Esophagus (tissue), 2 donors: ENCODE results near the gene SGCD. TPM values are rescaled to one million over a fixed set of nuclear protein-coding genes. Genes with fewer than 3 reads are reported as not detected.

Experiments used
- H3K27ac ChIP-seq, 2 donors: one replicate each; pipeline ENCODE4 v1.5.1; 2013; ENCODE audit warnings: low read depth in 2 of 2, mild to moderate bottlenecking in 2 of 2, inconsistent platforms in 1 of 2, low read length in 1 of 2, moderate library complexity in 1 of 2
- H3K27me3 ChIP-seq, 2 donors: one replicate each; pipeline ENCODE4 v1.6.1; 2013; ENCODE audit warnings: low read length in 2 of 2, control low read depth in 1 of 2, mild to moderate bottlenecking in 1 of 2; ENCODE audit not compliant: insufficient read depth in 2 of 2, control insufficient read depth in 1 of 2
- H3K36me3 ChIP-seq, 2 donors: one replicate each; pipeline ENCODE4 v1.6.1; 2013; ENCODE audit warnings: low read length in 1 of 2; ENCODE audit not compliant: control insufficient read depth in 2 of 2, insufficient read depth in 2 of 2
- H3K4me1 ChIP-seq, 2 donors: one replicate each; pipeline ENCODE4 v1.6.1; 2013; ENCODE audit warnings: low read length in 1 of 2; ENCODE audit not compliant: control insufficient read depth in 2 of 2, insufficient read depth in 2 of 2
- H3K4me3 ChIP-seq, 2 donors: one replicate each; pipeline ENCODE4 v1.5.1; 2013; ENCODE audit warnings: low read length in 2 of 2, mild to moderate bottlenecking in 2 of 2, low read depth in 1 of 2, moderate library complexity in 1 of 2
- H3K9me3 ChIP-seq, 2 donors: one replicate each; pipeline ENCODE4 v1.6.1; 2013; ENCODE audit warnings: mild to moderate bottlenecking in 2 of 2, low read depth in 1 of 2, low read length in 1 of 2, moderate library complexity in 1 of 2; ENCODE audit not compliant: control insufficient read depth in 2 of 2, insufficient read depth in 1 of 2
- WGBS, 2 donors: extraction: QIAGEN DNeasy Blood & Tissue Kit; methylation state at CpG; one replicate each; pipeline ENCODE4 v1.1.7; 2013; 5-methylcytosine and 5-hydroxymethylcytosine counted together
- polyA plus RNA-seq, 2 donors: library from polyadenylated mRNA; stranded (reverse); fragments of 200-250 nt; gene quantifications; one replicate each; pipeline ENCODE4 v1.2.3, GENCODE V29; 2013
- donor health status: healthy with polysubstance abuse.
- donor health status: Bipolar disorder and iron deficiency.

SGCD gene
- polyA plus RNA-seq, 2 donors, result 0.35 to 0.84 TPM

DNA sequence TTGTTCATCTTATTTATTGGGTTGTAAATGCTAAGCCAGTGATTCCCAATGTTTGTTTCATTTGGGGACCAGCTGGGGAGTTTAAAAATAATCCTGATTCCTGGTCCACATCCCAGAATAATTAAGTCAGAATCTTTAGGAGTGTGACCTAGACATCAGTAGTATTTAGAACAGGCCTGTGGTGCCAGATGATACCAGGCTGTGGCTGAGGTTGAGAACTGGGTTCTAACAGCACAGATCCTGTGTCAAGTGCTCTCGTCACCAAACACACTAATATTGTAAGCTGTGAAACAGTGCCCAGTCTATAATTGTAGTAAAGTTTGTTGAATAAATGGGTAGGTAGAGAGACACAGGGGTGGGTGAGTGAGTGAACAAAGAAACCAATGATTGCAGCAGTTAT lies 351.0 kb downstream of the SGCD start:
- H3K4me3 ChIP-seq, result no peak overlapping the region
- WGBS, 2 donors, result 78 to 95% methylated on average over 1 of the region's 1 CpG
- H3K4me1 ChIP-seq, result no peaks in the 10 kb centered on the region
- no peaks in the 10 kb centered on the region for H3K36me3 ChIP-seq
- peaks cover 0 to 2% of the 10 kb centered on the region in 2 donors for H3K9me3 ChIP-seq
- no peak overlapping the region for H3K27ac ChIP-seq
- H3K27me3 ChIP-seq, result no peaks in the 10 kb centered on the region

DNA sequence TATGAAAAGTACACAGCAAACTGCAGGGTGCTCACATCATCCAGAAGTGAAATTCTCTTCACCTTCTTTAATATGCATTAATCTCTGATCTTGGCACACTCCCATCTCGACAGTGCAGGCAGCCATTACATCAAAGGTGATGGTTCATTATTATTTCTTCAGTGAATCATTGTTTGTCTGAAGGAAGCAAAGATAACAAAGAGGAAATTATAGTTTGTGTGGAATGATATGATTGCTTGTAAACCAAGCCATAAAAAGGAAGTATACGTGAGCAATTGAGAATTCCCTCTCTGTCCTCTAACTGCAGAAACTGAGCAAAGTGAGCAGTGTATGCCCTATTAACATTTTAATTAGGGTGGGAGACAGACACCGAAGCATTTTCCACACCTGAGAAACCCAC lies 351.5 kb downstream of the SGCD start:
- 44 to 55% methylated on average over 3 of the region's 3 CpGs for WGBS, 2 donors
- H3K4me3 ChIP-seq, result no peak overlapping the region
- no peaks in the 10 kb centered on the region for H3K27me3 ChIP-seq
- peaks cover 0 to 2% of the 10 kb centered on the region in 2 donors for H3K9me3 ChIP-seq
- no peak overlapping the region for H3K27ac ChIP-seq
- H3K4me1 ChIP-seq, result no peaks in the 10 kb centered on the region
- H3K36me3 ChIP-seq, result no peaks in the 10 kb centered on the region

DNA sequence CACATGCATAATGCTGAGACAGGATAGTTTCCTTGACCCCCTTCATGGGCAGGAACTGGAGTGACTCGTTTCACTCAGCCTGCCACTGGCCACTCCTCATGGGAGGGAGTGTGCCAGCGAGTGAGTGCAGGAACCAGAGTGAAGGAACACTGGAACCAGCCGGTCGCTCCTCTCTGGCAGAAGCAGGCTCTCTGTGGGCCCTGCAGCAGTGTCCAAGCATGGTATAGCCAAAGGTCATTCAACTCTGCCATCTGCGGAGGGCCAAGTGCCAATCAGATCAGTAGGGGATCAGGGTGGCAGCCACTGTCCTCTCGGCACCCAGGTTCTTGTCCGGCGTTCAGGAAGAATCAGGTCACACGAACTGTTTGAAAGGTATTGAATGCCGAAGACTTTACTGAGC lies 353.9 kb downstream of the SGCD start:
- H3K9me3 ChIP-seq, result peaks cover 0 to 2% of the 10 kb centered on the region in 2 donors

DNA sequence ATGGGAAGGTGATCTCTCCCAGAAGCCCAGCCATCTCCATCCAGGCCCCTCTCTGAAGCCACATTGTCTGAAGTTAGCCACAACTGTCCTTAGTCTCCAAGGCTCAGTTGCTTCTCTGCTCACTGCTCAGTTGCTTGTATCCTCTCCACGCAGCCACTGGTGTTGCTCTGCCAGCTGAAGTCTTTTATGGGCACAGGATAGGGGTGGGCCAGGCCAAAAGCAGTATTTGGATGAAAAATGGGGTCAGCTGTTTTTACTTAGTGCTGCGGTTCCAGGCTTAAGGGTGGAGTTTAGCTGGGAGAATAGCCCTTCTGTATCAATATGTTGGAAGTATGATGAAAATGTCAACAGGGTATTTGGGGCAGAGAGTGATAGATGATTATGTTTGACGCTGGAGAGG lies 354.3 kb downstream of the SGCD start:
- H3K4me1 ChIP-seq, result no peaks in the 10 kb centered on the region
- no peak overlapping the region for H3K27ac ChIP-seq
- H3K36me3 ChIP-seq, result no peaks in the 10 kb centered on the region
- peaks cover 0 to 2% of the 10 kb centered on the region in 2 donors for H3K9me3 ChIP-seq
- no peaks in the 10 kb centered on the region for H3K27me3 ChIP-seq
- no peak overlapping the region for H3K4me3 ChIP-seq
- 62 to 68% methylated on average over 3 of the region's 3 CpGs for WGBS, 2 donors

More for the DNA sequence above, 353.9 kb downstream of the SGCD start:
- Histone ChIP-seq H3K27me3 (no peaks in the 10 kb centered on the region), H3K36me3 (no peaks in the 10 kb centered on the region), H3K4me3 (no peak overlapping the region), H3K4me1 (no peaks in the 10 kb centered on the region), H3K27ac (no peak overlapping the region)
- 89 to 91% methylated on average over 10 of the region's 10 CpGs for WGBS, 2 donors

DNA sequence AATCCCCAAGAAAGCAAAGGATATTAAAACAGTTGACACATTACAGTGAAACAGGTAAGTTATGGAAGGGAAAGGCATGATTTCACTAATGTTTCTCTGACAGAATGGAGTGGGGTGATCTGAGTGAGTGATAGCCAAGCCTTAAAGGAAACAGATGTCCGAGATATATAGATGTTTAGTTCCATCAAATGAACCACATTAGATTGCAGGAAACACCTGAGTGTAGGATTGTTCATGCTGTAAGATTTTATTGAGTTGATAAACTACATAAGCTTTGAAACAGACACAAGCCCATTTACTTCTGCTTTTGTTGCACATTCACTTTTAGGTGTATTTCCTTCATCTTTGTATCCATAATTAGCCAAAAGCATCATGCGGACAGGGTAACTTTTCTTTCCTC lies 356.0 kb downstream of the SGCD start:
- peaks cover 0 to 2% of the 10 kb centered on the region in 2 donors for H3K9me3 ChIP-seq
- 70 to 71% methylated on average over 2 of the region's 2 CpGs for WGBS, 2 donors
- no peaks in the 10 kb centered on the region for H3K4me1 ChIP-seq
- H3K4me3 ChIP-seq, result no peak overlapping the region
- no peaks in the 10 kb centered on the region for H3K36me3 ChIP-seq
- H3K27me3 ChIP-seq, result no peaks in the 10 kb centered on the region
- no peak overlapping the region for H3K27ac ChIP-seq

DNA sequence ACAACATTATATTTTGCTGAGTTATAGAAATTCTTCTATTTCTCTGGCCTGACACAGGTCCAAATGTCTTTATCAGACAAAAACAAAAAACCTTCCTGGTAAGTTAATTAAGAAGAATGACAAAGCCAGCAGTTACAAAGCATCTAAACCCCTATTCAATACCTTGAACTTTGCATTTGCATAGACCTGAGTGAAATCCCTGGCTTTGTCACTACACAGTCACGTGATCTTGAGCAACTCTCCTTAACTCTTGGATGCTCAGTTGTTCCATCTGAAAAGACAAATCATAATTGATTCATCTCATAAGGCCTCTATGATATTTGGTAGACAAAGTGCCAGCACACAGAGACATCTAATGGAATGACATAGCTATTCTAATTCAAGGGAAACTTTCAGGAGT lies 356.5 kb downstream of the SGCD start:
- H3K36me3 ChIP-seq, result no peaks in the 10 kb centered on the region
- no peaks in the 10 kb centered on the region for H3K4me1 ChIP-seq
- peaks cover 0 to 2% of the 10 kb centered on the region in 2 donors for H3K9me3 ChIP-seq
- H3K27ac ChIP-seq, result no peak overlapping the region
- 55 to 60% methylated on average over 1 of the region's 1 CpG for WGBS, 2 donors
- H3K27me3 ChIP-seq, result no peaks in the 10 kb centered on the region
- no peak overlapping the region for H3K4me3 ChIP-seq

DNA sequence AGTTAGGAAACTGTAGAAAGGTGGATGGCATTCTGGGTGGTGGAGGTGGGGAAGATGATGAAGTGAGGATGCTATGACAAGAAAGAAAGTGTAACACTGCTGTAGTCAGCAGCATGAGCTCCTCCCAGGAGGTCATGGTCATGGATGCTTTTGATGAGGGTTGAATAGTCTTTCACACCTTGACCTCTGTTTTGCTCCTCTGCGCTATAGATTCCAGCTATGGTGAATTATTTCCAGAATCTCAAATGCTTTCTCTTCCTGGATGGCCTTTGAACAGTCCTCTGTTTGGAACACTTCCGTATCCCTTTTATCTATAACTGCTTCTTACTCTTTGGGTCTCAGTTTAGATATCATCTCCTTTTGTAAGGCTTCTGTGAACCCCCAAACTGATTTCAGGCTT lies 357.3 kb downstream of the SGCD start:
- H3K4me3 ChIP-seq, result no peak overlapping the region

DNA sequence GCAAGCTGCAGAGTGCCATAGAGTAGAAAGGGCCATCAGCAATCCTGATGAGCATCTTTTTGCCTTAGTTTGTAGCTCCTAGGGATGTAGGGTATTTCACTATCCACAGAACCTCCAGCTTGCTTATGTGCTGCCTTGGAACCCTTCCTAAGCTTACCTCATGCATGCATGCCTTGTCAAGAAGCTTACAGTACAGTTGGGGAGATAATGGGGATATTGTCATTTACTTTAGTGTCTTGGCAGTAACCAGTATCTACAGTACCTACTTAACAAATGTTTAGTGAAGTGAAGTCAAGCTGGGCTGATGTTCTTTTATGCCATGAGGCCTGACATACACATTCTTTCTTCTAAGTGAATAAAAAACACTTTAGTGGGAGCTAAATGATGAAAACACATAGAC lies 358.5 kb downstream of the SGCD start:
- Histone ChIP-seq H3K27ac (no peak overlapping the region), H3K27me3 (no peaks in the 10 kb centered on the region), H3K4me3 (no peak overlapping the region), H3K4me1 (no peaks in the 10 kb centered on the region), H3K9me3 (peaks cover 0 to 2% of the 10 kb centered on the region in 2 donors), H3K36me3 (no peaks in the 10 kb centered on the region)

More for the DNA sequence above, 357.3 kb downstream of the SGCD start:
- Histone ChIP-seq H3K4me1 (no peaks in the 10 kb centered on the region), H3K27me3 (no peaks in the 10 kb centered on the region), H3K9me3 (peaks cover 0 to 2% of the 10 kb centered on the region in 2 donors), H3K36me3 (no peaks in the 10 kb centered on the region), H3K27ac (no peak overlapping the region)
- whole genome bisulfite sequencing, 2 donors, result 82 to 91% methylated on average over 2 of the region's 2 CpGs

DNA sequence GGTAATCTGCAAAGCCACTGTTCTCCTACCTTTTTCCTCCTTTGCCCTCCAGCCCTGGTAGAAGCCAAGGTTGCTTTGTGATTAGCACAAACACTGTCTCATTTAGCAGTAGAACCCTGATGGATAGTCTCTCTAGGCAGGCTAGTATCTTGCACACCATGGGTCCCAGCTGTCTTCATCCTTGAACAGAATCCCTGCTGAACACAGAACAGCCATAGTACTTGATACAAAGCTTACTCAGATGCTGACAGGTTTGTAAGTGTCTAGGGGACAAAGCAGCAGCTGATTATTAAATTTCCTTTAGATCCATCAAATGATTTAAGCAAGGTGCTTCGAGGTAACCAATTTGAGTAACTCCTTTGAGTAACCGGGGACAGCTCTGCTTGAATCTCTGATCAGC lies 359.4 kb downstream of the SGCD start:
- H3K27me3 ChIP-seq, result no peaks in the 10 kb centered on the region
- H3K4me1 ChIP-seq, result no peaks in the 10 kb centered on the region
- 56 to 72% methylated on average over 2 of the region's 2 CpGs for WGBS, 2 donors
- no peak overlapping the region for H3K4me3 ChIP-seq
- H3K27ac ChIP-seq, result no peak overlapping the region
- H3K9me3 ChIP-seq, result no peaks in the 10 kb centered on the region
- H3K36me3 ChIP-seq, result no peaks in the 10 kb centered on the region

DNA sequence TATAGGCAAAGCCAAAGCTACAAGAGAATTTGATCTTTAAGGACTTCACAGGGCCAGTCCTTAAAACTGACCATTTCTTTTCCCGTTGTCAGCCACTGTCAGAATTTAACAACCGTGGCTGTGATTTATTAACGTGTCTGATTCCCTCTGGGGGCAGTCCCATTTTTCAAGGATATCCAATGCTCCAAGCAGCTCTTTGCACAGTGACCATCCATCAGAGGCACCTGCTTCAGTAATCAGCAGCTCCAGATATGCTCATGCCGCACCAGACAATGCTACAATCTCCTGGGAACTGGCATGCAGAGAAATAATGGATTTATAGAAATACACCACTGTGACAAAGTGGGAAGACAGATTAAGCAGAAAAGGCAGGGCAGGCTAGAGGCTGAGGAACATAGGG lies 359.8 kb downstream of the SGCD start:
- no peak overlapping the region for H3K27ac ChIP-seq
- no peaks in the 10 kb centered on the region for H3K4me1 ChIP-seq
- H3K9me3 ChIP-seq, result no peaks in the 10 kb centered on the region
- H3K4me3 ChIP-seq, result no peak overlapping the region
- WGBS, 2 donors, result 46 to 51% methylated on average over 4 of the region's 4 CpGs
- no peaks in the 10 kb centered on the region for H3K36me3 ChIP-seq
- H3K27me3 ChIP-seq, result no peaks in the 10 kb centered on the region
